Measurements from ENCODE around the gene DYRK1A. TPM values are rescaled to one million over a fixed set of nuclear protein-coding genes. Genes with fewer than 3 reads are reported as not detected.

DYRK1A gene
- polyA plus RNA-seq, 1 donor from 2014 or later, result 4.3 TPM

- Mint-ChIP-seq H3K27ac (peak overlapping the region in 2 of 3 donors; percentile 23 to 87), H3K4me3 (peak overlapping the region; percentile 66 to 97 (median 93)), H3K27me3 (no peaks in the 10 kb centered on the region), H3K9me3 (peaks cover 0 to 4% (median 0%) of the 10 kb centered on the region in 3 donors), H3K36me3 (no peaks in the 10 kb centered on the region), H3K4me1 (peaks cover 57 to 60% (median 58%) of the 10 kb centered on the region in 3 donors)
Observed at GRCh38 chr21:37371041-37371397, 4.4 kb downstream of the DYRK1A start.

DNA sequence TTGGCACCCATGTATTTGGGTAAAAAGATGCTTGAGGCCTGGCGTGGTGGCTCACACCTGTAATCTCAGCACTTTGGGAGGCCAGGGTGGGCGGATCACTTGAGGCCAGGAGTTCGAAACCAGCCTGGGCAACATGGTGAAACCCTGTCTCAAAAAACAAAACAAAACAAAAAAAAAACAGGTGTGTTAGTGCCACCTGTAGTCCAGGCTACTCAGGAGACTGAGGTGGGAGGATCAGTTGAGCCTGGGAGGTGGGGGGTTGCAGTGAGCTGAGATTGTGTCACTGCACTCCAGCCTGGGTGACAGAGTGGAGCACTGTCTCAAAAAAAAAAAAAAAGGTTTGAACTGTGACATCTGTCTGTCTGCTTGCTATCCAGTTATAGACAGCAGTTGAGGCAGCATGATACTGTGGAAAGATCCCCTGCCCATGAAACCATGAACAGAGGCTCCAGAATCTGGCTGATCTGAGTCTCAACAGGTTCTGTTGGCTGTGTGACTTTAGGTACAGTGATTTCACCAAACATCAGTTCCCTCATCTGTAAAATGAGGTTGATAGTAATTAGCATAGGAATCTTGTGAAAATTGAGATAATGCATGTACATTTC, 5.7 kb downstream of the DYRK1A start:
- Mint-ChIP-seq H3K9me3 (no peaks in the 10 kb centered on the region), H3K4me3 (peak overlapping the region in 3 of 4 donors; percentile 3 to 58 (median 9)), H3K4me1 (peaks cover 61 to 66% (median 64%) of the 10 kb centered on the region in 3 donors), H3K27me3 (no peaks in the 10 kb centered on the region), H3K27ac (peak overlapping the region in 2 of 3 donors; percentile 23 to 25), H3K36me3 (no peaks in the 10 kb centered on the region)

- Mint-ChIP-seq H3K9me3 (no peaks in the 10 kb centered on the region), H3K27ac (peak overlapping the region in 1 of 3 donors; percentile 25), H3K27me3 (no peaks in the 10 kb centered on the region), H3K4me3 (peak overlapping the region in 1 of 4 donors; percentile 58), H3K36me3 (no peaks in the 10 kb centered on the region), H3K4me1 (peaks cover 67 to 72% (median 68%) of the 10 kb centered on the region in 3 donors)
Observed at GRCh38 chr21:37372951-37373350, 6.4 kb downstream of the DYRK1A start.

- Mint-ChIP-seq H3K4me1 (peaks cover 68 to 74% (median 69%) of the 10 kb centered on the region in 3 donors), H3K36me3 (no peaks in the 10 kb centered on the region), H3K4me3 (no peak overlapping the region), H3K9me3 (no peaks in the 10 kb centered on the region), H3K27ac (peak overlapping the region in 1 of 3 donors; percentile 9), H3K27me3 (no peaks in the 10 kb centered on the region)
Observed at GRCh38 chr21:37373539-37373938, 7.0 kb downstream of the DYRK1A start.

GRCh38 chr21:37374027-37374426, 7.5 kb downstream of the DYRK1A start:
- no peak overlapping the region for H3K4me3 Mint-ChIP-seq
- H3K4me1 Mint-ChIP-seq, result peaks cover 68 to 74% (median 69%) of the 10 kb centered on the region in 3 donors
- H3K36me3 Mint-ChIP-seq, result peaks cover 2% of the 10 kb centered on the region
- no peaks in the 10 kb centered on the region for H3K27me3 Mint-ChIP-seq
- H3K9me3 Mint-ChIP-seq, result no peaks in the 10 kb centered on the region
- no peak overlapping the region for H3K27ac Mint-ChIP-seq

DNA sequence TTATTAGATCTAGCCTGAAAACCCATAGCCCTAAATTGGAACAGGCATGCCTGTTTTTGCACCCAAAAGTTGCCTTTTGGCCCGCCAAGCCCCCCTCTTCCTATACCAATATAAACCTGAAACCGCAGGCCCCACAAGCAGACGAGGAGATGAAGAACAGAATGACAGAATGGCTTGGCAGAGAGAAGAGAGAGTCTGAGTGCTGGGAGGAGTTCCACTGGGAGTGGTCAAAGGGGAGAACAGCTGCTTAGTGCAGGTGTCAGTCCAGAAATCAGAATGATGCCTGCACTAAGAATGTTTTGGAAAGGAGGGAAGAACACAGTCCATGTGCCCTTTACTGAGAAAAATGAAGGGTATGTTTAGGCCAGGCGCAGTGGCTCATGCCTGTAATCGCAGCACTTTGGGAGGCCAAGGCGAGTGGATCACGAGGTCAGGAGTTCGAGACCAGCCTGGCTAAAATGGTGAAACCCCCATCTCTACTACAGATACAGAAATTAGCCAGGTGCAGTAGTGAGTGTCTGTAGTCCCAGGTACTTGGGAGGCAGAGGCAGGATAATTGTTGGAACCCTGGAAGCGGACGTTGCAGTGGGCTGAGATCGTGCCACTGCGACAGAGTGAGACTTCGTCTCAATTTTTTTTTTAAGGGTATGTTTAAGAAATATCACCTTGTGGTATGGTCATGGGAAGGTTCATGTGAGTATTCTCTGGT, 9.4 kb downstream of the DYRK1A start:
- H3K27ac Mint-ChIP-seq, result peak overlapping the region in 1 of 3 donors; percentile 22
- peaks cover 64 to 70% (median 69%) of the 10 kb centered on the region in 3 donors for H3K4me1 Mint-ChIP-seq
- peak overlapping the region in 3 of 4 donors; percentile 41 to 75 (median 56) for H3K4me3 Mint-ChIP-seq
- H3K9me3 Mint-ChIP-seq, result no peaks in the 10 kb centered on the region
- H3K27me3 Mint-ChIP-seq, result no peaks in the 10 kb centered on the region
- peaks cover 4% of the 10 kb centered on the region for H3K36me3 Mint-ChIP-seq

GRCh38 chr21:37378700-37379139, 12.1 kb downstream of the DYRK1A start:
- Mint-ChIP-seq H3K27ac (peak overlapping the region in 1 of 3 donors; percentile 49), H3K4me1 (peaks cover 66 to 67% (median 67%) of the 10 kb centered on the region in 3 donors), H3K27me3 (no peaks in the 10 kb centered on the region), H3K4me3 (peak overlapping the region in 3 of 4 donors; percentile 42 to 76 (median 60)), H3K36me3 (peaks cover 6% of the 10 kb centered on the region), H3K9me3 (peaks cover 0 to 3% (median 0%) of the 10 kb centered on the region in 3 donors)

GRCh38 chr21:37380349-37381323, 14.1 kb downstream of the DYRK1A start:
- peaks cover 0 to 4% (median 0%) of the 10 kb centered on the region in 3 donors for H3K9me3 Mint-ChIP-seq
- peak overlapping the region in 3 of 4 donors; percentile 1 to 83 (median 51) for H3K4me3 Mint-ChIP-seq
- peaks cover 6% of the 10 kb centered on the region for H3K36me3 Mint-ChIP-seq
- no peaks in the 10 kb centered on the region for H3K27me3 Mint-ChIP-seq
- peaks cover 67 to 75% (median 73%) of the 10 kb centered on the region in 3 donors for H3K4me1 Mint-ChIP-seq
- peak overlapping the region in 1 of 3 donors; percentile 33 for H3K27ac Mint-ChIP-seq

DNA sequence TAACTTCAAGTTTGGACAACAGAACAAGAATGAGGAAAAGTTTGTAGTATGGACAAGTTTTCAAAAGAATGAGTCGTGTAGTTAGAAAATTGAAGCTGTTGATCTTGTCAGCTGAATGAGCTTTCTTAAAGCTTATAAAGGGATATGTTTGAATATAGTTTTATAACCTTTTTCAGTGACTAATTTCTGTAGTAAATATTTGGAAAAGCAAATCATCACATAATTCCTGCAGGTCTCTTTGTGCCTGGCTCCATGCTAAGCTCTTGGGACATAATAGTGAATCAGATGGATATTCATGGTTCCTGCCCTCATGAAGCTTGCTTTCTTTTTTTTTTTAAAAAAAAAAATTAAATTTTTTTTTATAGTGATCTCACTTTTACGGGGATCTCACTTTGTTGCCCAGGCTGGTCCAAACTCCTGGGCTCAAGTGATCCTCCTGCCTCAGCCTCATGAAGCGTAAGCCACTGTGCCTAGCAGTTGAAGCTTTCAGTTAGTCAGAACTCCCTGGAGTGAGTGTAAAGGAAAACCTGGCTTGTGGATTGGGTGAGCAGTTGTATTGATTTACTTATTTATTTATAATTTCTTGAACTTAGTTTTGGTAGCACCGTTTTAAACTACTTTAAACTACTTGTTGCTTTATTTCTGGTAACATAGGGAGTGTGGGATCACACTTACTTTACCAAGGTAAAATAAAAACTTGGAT, 15.5 kb downstream of the DYRK1A start:
- no peaks in the 10 kb centered on the region for H3K27me3 Mint-ChIP-seq
- H3K9me3 Mint-ChIP-seq, result peaks cover 0 to 4% (median 0%) of the 10 kb centered on the region in 3 donors
- no peak overlapping the region for H3K27ac Mint-ChIP-seq
- H3K4me3 Mint-ChIP-seq, result peak overlapping the region in 2 of 4 donors; percentile 10 to 68
- peaks cover 63 to 77% (median 76%) of the 10 kb centered on the region in 3 donors for H3K4me1 Mint-ChIP-seq
- H3K36me3 Mint-ChIP-seq, result peaks cover 6% of the 10 kb centered on the region

GRCh38 chr21:37383086-37383485, 16.5 kb downstream of the DYRK1A start:
- Mint-ChIP-seq H3K4me1 (peaks cover 69 to 81% (median 79%) of the 10 kb centered on the region in 3 donors), H3K27me3 (no peaks in the 10 kb centered on the region), H3K27ac (no peak overlapping the region), H3K9me3 (peaks cover 0 to 4% (median 0%) of the 10 kb centered on the region in 3 donors), H3K4me3 (peak overlapping the region in 1 of 4 donors; percentile 51), H3K36me3 (peaks cover 6% of the 10 kb centered on the region)

DNA sequence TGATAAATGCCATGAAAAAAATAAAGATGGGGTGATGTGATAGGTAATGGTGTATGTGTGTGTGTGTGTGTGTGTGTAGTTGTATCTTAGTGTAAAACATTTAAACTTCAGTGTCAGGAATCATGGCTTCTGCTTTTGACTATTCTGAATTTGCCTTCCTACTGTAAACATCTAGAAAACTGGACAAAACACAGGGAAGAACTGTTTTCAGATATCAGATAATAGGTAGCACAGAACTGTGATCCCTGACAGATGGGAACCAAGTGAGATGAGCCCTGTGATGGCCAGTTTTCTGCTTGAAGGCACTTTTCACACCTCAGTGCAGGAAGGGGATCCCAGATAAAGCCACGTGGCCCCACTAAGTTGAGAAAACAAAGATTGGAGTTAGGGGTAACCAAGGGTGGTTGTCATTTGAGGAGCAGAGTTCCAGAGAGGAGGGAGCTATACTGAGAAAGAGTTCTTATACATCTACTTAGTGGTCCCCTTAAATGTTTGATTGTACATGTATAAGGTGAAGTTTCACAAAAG, 17.3 kb downstream of the DYRK1A start:
- no peaks in the 10 kb centered on the region for H3K27me3 Mint-ChIP-seq
- H3K9me3 Mint-ChIP-seq, result peaks cover 0 to 4% (median 0%) of the 10 kb centered on the region in 3 donors
- peaks cover 3% of the 10 kb centered on the region for H3K36me3 Mint-ChIP-seq
- H3K4me3 Mint-ChIP-seq, result peak overlapping the region in 3 of 4 donors; percentile 2 to 44 (median 3)
- H3K27ac Mint-ChIP-seq, result peak overlapping the region in 1 of 3 donors; percentile 52
- peaks cover 65 to 78% (median 77%) of the 10 kb centered on the region in 3 donors for H3K4me1 Mint-ChIP-seq

DNA sequence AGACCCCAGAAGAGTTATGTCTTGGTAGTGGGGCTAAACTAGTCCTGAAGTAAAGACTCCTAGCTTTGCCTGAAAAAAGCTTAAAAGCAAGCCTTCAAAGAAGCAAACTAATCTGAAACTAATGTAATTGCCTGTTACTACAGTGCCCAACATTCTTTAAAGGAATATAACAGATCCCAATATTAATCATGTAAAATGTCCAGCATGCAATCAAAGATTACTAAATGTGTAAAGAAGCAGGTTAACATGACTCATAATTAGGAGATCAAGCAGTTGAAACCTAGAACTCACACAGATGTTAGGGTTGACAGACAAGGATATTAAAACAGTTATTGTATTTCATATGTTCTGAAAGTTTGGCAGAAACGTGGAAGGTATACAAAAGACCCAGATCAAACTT, 17.8 kb downstream of the DYRK1A start:
- Mint-ChIP-seq H3K27me3 (no peaks in the 10 kb centered on the region), H3K27ac (peak overlapping the region in 1 of 3 donors; percentile 52), H3K4me3 (no peak overlapping the region), H3K4me1 (peaks cover 63 to 74% (median 74%) of the 10 kb centered on the region in 3 donors), H3K36me3 (peaks cover 3% of the 10 kb centered on the region), H3K9me3 (peaks cover 0 to 4% (median 0%) of the 10 kb centered on the region in 3 donors)

GRCh38 chr21:37385179-37385765, 18.7 kb downstream of the DYRK1A start:
- Mint-ChIP-seq H3K4me3 (peak overlapping the region in 1 of 4 donors; percentile 55), H3K9me3 (peaks cover 0 to 4% (median 0%) of the 10 kb centered on the region in 3 donors), H3K36me3 (peaks cover 3% of the 10 kb centered on the region), H3K27ac (no peak overlapping the region), H3K4me1 (peaks cover 63 to 79% (median 78%) of the 10 kb centered on the region in 3 donors), H3K27me3 (no peaks in the 10 kb centered on the region)
